OCI-LY7 (cell line): ENCODE results near the gene THSD8. TPM values are rescaled to one million over a fixed set of nuclear protein-coding genes. Genes with fewer than 3 reads are reported as not detected.

Experiments
- BruUV-seq: library from RNA; stranded (reverse); fragments of 400-500 nt; replicated peaks from 2 replicates; lab custom pipeline; 2021; lab: Mats Ljungman, UMichigan
- CTCF ChIA-PET: fragments of 300-600 bp; sonication (Branson Sonifier 250); formaldehyde crosslinking; loops from one replicate; lab custom pipeline; 2022; ENCODE audit warnings: antibody characterized with exemption; ENCODE audit not compliant: unreplicated experiment; lab: Charles Lee
- POLR2A ChIA-PET: fragments of 300-600 bp; sonication (Branson Sonifier 250); formaldehyde crosslinking; loops from one replicate; lab custom pipeline; 2022; ENCODE audit warnings: antibody characterized with exemption; lab: Charles Lee
- DNase-seq: peaks from one replicate; pipeline ENCODE4 v3.0.0-alpha.2; 2015; ENCODE audit warnings: low spot score
- H2AFZ ChIP-seq: fragments of 200-600 bp; sonication (generic), shearing (Covaris generic); 2 replicates; pipeline ENCODE4 v1.6.1; 2014; ENCODE audit warnings: mild to moderate bottlenecking, antibody characterized with exemption, low read length, moderate library complexity
- H3K27ac ChIP-seq: fragments of 200-600 bp; sonication (generic); 2 replicates; pipeline ENCODE4 v1.5.1; 2014; ENCODE audit warnings: mixed run types, low read depth, mild to moderate bottlenecking, moderate library complexity, low read length, inconsistent platforms; ENCODE audit not compliant: poor library complexity, severe bottlenecking
- H3K36me3 ChIP-seq: fragments of 200-600 bp; sonication (generic); 2 replicates; pipeline ENCODE4 v1.6.1; 2014; ENCODE audit warnings: mild to moderate bottlenecking, antibody characterized with exemption, low read length, moderate library complexity, mixed read lengths; ENCODE audit not compliant: insufficient read depth
- H3K4me1 ChIP-seq: fragments of 200-600 bp; sonication (generic); 2 replicates; pipeline ENCODE4 v1.5.1; 2014; ENCODE audit warnings: mild to moderate bottlenecking, low read length; ENCODE audit not compliant: insufficient read depth, poor library complexity, severe bottlenecking
- H3K4me2 ChIP-seq: fragments of 200-600 bp; sonication (generic); 2 replicates; pipeline ENCODE4 v1.6.1; 2014; ENCODE audit warnings: mild to moderate bottlenecking, low read length
- H3K4me3 ChIP-seq: fragments of 200-600 bp; sonication (generic); 2 replicates; pipeline ENCODE4 v1.5.1; 2014; ENCODE audit warnings: mild to moderate bottlenecking, low read depth, low read length; ENCODE audit not compliant: poor library complexity, severe bottlenecking
- H3K79me2 ChIP-seq: fragments of 200-600 bp; sonication (generic); 2 replicates; pipeline ENCODE4 v1.6.1; 2016; ENCODE audit warnings: low read depth, mild to moderate bottlenecking, low read length, moderate library complexity, mixed read lengths; ENCODE audit not compliant: insufficient read depth
- H3K9me2 ChIP-seq: fragments of 200-600 bp; sonication (generic); 2 replicates; pipeline ENCODE4 v1.6.1; 2016; ENCODE audit warnings: mild to moderate bottlenecking, low read length, mixed read lengths; ENCODE audit not compliant: insufficient read depth
- H3K9me3 ChIP-seq: fragments of 200-600 bp; sonication (generic); 2 replicates; pipeline ENCODE4 v1.6.1; 2014; ENCODE audit warnings: mild to moderate bottlenecking, mixed run types, low read length, mixed read lengths
- H4K20me1 ChIP-seq: fragments of 200-600 bp; sonication (generic); 2 replicates; pipeline ENCODE4 v1.6.1; 2014; ENCODE audit warnings: mild to moderate bottlenecking, antibody characterized with exemption, low read length, moderate library complexity, mixed read lengths; ENCODE audit not compliant: insufficient read depth
- EZH2phosphoT487 ChIP-seq: fragments of 200-600 bp; sonication (generic); IDR thresholded peaks from 2 replicates; pipeline ENCODE4 v1.6.1; 2018; ENCODE audit warnings: low read depth, borderline replicate concordance, mild to moderate bottlenecking, mixed run types, antibody characterized with exemption, low read length, moderate library complexity, mixed read lengths
- intact Hi-C: fragments of 100-400 bp; cut with micrococcal nuclease; formaldehyde crosslinking; loops from one replicate; pipeline ENCODE4 v1.10.0; 2022; ENCODE audit not compliant: unreplicated experiment
- total RNA-seq, 2 experiments: library from RNA; depleted of rRNA in 1 of 2; stranded (reverse); fragments of >200 nt in 1 of 2; shearing (Covaris generic) in 1 of 2; gene quantifications; 2 replicates each; pipeline ENCODE4 v1.2.3, GENCODE V29; 2014 to 2022
- TF ChIP-seq, protein P1 (sequence below): fragments of 200-600 bp; sonication (generic); conservative IDR thresholded peaks from 2 replicates; pipeline ENCODE4 v1.5.1; 2014; ENCODE audit warnings: mild to moderate bottlenecking, antibody characterized with exemption, low read length, moderate library complexity, mixed read lengths

The THSD8 gene
- total RNA-seq, 2 experiments from 2014 or later: 42.7 TPM; not detected in 1

DNA sequence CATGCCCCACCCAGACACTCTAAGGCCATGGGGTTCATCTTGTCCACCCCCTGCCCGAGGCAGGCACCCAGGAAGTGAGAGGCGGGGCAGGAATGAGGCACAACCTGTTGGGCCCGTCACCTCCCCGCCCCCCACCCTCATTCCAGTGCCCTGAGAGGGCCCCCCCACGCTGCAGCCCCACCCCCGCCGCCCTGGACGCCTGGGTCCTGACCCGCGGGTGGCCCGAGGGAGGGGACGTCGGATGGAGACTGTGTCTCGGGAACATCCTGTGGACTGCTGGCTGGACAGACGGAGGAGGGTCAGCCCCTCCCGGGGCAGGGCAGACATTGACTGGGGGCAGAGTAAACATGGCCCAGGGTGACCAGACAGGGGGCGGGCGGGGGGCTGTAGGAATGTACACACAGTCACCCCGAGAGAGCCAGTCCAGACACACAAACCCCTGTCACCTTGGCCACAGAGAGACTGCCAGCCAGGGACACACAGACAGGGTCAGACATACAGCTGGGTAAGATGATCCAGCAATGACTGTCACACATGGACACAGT lies 17.9 kb upstream of the THSD8 start:
- ChIA-PET POLR2A (interaction anchor here (0.7 kb wide), 1 partner anchor 9 kb away, joined by 4 read pairs; no protein-coding TSS in a partner anchor), CTCF (interaction anchor here (1.0 kb wide), 1 partner anchor 9 kb away, joined by 3 read pairs; no protein-coding TSS in a partner anchor)
- H3K4me2 ChIP-seq: peak overlapping the region; percentile 67
- TF ChIP-seq, protein P1, sequence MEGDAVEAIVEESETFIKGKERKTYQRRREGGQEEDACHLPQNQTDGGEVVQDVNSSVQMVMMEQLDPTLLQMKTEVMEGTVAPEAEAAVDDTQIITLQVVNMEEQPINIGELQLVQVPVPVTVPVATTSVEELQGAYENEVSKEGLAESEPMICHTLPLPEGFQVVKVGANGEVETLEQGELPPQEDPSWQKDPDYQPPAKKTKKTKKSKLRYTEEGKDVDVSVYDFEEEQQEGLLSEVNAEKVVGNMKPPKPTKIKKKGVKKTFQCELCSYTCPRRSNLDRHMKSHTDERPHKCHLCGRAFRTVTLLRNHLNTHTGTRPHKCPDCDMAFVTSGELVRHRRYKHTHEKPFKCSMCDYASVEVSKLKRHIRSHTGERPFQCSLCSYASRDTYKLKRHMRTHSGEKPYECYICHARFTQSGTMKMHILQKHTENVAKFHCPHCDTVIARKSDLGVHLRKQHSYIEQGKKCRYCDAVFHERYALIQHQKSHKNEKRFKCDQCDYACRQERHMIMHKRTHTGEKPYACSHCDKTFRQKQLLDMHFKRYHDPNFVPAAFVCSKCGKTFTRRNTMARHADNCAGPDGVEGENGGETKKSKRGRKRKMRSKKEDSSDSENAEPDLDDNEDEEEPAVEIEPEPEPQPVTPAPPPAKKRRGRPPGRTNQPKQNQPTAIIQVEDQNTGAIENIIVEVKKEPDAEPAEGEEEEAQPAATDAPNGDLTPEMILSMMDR: no peak
- no peak for TF ChIP-seq EZH2phosphoT487
- H4K20me1 ChIP-seq: no peaks in the 10 kb centered on the region
- intact Hi-C loops: no loop called here
- H3K4me1 ChIP-seq: peaks cover 67% of the 10 kb centered on the region
- peak overlapping the region; percentile 62 for H3K4me3 ChIP-seq
- H3K27ac ChIP-seq: peak overlapping the region; percentile 27
- H2AFZ ChIP-seq: peak overlapping the region; percentile 47; the same call in 1 of the 2 replicates
- DNase-seq: no peak
- no peaks in the 10 kb centered on the region for H3K79me2 ChIP-seq
- no peaks in the 10 kb centered on the region for H3K9me3 ChIP-seq
- H3K36me3 ChIP-seq: no peaks in the 10 kb centered on the region
- no TSS peak for BruUV-seq
- no peaks in the 10 kb centered on the region for H3K9me2 ChIP-seq

DNA sequence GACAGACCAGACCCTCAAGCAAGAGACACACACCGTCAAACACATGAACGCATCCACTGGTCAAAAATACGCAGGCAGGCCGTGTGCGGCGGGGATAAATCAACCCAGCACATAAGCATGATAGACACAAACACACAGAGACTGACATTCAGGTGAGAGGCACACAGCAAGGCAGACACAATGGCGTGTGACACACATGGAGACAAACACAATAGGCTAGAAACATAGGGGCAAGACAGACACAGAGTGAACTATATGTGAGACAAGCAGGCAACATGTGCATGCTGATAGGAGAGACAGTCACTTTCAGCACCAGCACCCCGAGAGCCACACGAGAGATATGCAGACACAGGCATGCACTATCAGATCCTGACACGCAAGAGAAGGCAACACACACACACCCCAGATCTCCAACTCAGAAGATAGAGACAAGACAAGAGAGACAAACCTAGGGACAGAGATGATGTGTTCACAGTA lies 17.4 kb upstream of the THSD8 start:
- Histone ChIP-seq H4K20me1 (no peaks in the 10 kb centered on the region), H2AFZ (peak overlapping the region; percentile 47; the same call in 1 of the 2 replicates), H3K36me3 (no peaks in the 10 kb centered on the region), H3K9me3 (no peaks in the 10 kb centered on the region), H3K4me2 (peak overlapping the region; percentile 67), H3K79me2 (no peaks in the 10 kb centered on the region), H3K4me3 (no peak overlapping the region), H3K9me2 (no peaks in the 10 kb centered on the region), H3K27ac (peak overlapping the region; percentile 27), H3K4me1 (peaks cover 67% of the 10 kb centered on the region)
- no peak for TF ChIP-seq EZH2phosphoT487
- TF ChIP-seq, protein P1: no peak
- intact Hi-C loops: no loop called here
- ChIA-PET POLR2A (no interaction called here), CTCF (no interaction called here)
- DNase-seq: peak; percentile 14
- BruUV-seq: no TSS peak

DNA sequence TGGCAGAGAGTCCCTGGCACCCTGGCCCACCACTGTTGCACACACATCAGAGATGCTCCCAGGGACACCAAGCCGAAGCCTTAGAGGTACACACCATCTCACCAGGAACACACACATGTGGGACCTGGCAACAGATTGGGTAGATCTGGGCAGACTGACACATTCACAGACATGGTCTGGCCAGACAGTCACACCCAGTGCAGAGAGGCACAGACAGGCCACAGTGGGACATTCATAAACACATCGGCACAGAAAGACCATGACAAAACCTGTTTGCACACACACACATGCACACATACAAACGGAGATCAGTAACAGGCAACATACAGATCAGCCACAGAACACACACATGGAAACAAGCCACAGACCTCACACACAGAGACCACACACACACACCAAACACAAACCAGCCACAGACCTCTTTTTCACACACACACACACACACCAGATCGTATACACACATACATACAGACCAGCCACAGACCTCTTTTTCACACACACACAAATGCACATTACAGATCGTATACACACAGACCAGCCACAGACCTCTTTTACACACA lies 16.9 kb upstream of the THSD8 start:
- peak overlapping the region; percentile 47; the same call in 1 of the 2 replicates for H2AFZ ChIP-seq
- no peak for TF ChIP-seq EZH2phosphoT487
- TF ChIP-seq, protein P1: no peak
- ChIA-PET POLR2A (no interaction called here), CTCF (no interaction called here)
- no TSS peak for BruUV-seq
- intact Hi-C loops: no loop called here
- no peaks in the 10 kb centered on the region for H3K79me2 ChIP-seq
- no peaks in the 10 kb centered on the region for H3K9me2 ChIP-seq
- H3K36me3 ChIP-seq: no peaks in the 10 kb centered on the region
- H4K20me1 ChIP-seq: no peaks in the 10 kb centered on the region
- H3K9me3 ChIP-seq: no peaks in the 10 kb centered on the region
- H3K27ac ChIP-seq: peak overlapping the region; percentile 27
- no peak for DNase-seq
- no peak overlapping the region for H3K4me3 ChIP-seq
- H3K4me2 ChIP-seq: no peak overlapping the region; the same call in 1 of the 2 replicates
- peaks cover 71% of the 10 kb centered on the region for H3K4me1 ChIP-seq
